K562 (cell line): ENCODE results near the gene IL4R. TPM values are rescaled to one million over a fixed set of nuclear protein-coding genes. Genes with fewer than 3 reads are reported as not detected.

ENCODE experiments used
- ARID1B ChIP-seq: fragments of 450-650 bp; IDR thresholded peaks from 2 replicates; pipeline ENCODE4 v1.6.1; 2016; ENCODE audit warnings: antibody characterized with exemption, mild to moderate bottlenecking, inconsistent platforms
- HNRNPLL ChIP-seq: fragments of 200-400 bp; formaldehyde crosslinking; IDR thresholded peaks from 2 replicates; pipeline ENCODE4 v1.6.1; 2017; ENCODE audit warnings: low read length, low read depth, mild to moderate bottlenecking; ENCODE audit not compliant: poor library complexity, severe bottlenecking
- HNRNPUL1 ChIP-seq: fragments of 200-400 bp; formaldehyde crosslinking; IDR thresholded peaks from 2 replicates; pipeline ENCODE4 v1.6.1; 2017; ENCODE audit warnings: low read length
- MED1 ChIP-seq: sonication (generic); formaldehyde crosslinking; IDR thresholded peaks from 2 replicates; pipeline ENCODE4 v1.8.1; 2023; ENCODE audit warnings: missing genetic modification reagents, borderline replicate concordance
- RBM25 ChIP-seq: fragments of 200-400 bp; formaldehyde crosslinking; IDR thresholded peaks from 2 replicates; pipeline ENCODE4 v1.6.1; 2018; ENCODE audit warnings: low read length, low read depth, moderate library complexity; ENCODE audit not compliant: severe bottlenecking
- SNRNP70 ChIP-seq: fragments of 200-400 bp; formaldehyde crosslinking; optimal IDR thresholded peaks from 2 replicates; pipeline ENCODE3; 2017; ENCODE audit warnings: low read depth, low read length
- STAT5B ChIP-seq: fragments of 250-450 bp; sonication (Bioruptor Pico); IDR thresholded peaks from 2 replicates; pipeline ENCODE4 v1.8.0; 2021; ENCODE audit warnings: mild to moderate bottlenecking, inconsistent platforms
- TEAD2 ChIP-seq: fragments of 450-650 bp; IDR thresholded peaks from 2 replicates; pipeline ENCODE4 v1.6.1; 2016; ENCODE audit warnings: missing genetic modification characterization, control low read depth, missing compliant biosample characterization
- ZNF76 ChIP-seq: fragments of 250-450 bp; sonication (Bioruptor Pico); IDR thresholded peaks from 2 replicates; pipeline ENCODE4 v1.4.0; 2020; ENCODE audit warnings: mild to moderate bottlenecking, moderate library complexity, borderline replicate concordance
- ZNF785 ChIP-seq: fragments of 250-450 bp; sonication (Bioruptor Pico); IDR thresholded peaks from 2 replicates; pipeline ENCODE4 v1.4.0; 2020; ENCODE audit warnings: mild to moderate bottlenecking
- polyA plus RNA-seq, 8 experiments: library from polyadenylated mRNA; depleted of rRNA in 4 of 8; stranded (reverse) in 5 of 8; unstranded in 3 of 8; fragments of >200 nt; fragmentation: Nextera tagmentation in 2 of 8; fragmentation: Illumina TruSeq in 1 of 8; extraction: Ambion mirVana in 2 of 8; extraction: Trizol in 1 of 8; gene quantifications; 2 replicates each; pipeline versions ENCODE4 v1.2.1 to v1.2.3, GENCODE V29; 2011 to 2014; ENCODE audit warnings: inconsistent platforms in 1 of 8, missing spikeins in 1 of 8
- total RNA-seq, 7 experiments: library from RNA; depleted of rRNA in 6 of 7; stranded (reverse); fragments of >200 nt in 6 of 7; fragmentation: Illumina TruSeq in 2 of 7; extraction: Trizol in 2 of 7; gene quantifications; 2 replicates each; pipeline versions ENCODE4 v1.2.1 to v1.2.3, GENCODE V29; 2011 to 2021; ENCODE audit warnings: low replicate concordance in 1 of 7
- TF ChIP-seq, protein P1 (sequence below): fragments of 250-450 bp; sonication (Bioruptor Pico); IDR thresholded peaks from 2 replicates; pipeline ENCODE4 v1.4.0; 2020; ENCODE audit warnings: mild to moderate bottlenecking, moderate library complexity
- TF ChIP-seq, protein P2 (sequence below), 2 experiments: fragments of 450-650 bp; formaldehyde crosslinking in 1 of 2; IDR thresholded peaks; 2 replicates each; pipeline versions ENCODE4 v1.4.0 to v1.6.1; 2014 to 2020; ENCODE audit warnings: mild to moderate bottlenecking in 2 of 2, borderline replicate concordance in 1 of 2, low read depth in 1 of 2
- TF ChIP-seq, protein P3 (sequence below): fragments of 450-650 bp; formaldehyde crosslinking; IDR thresholded peaks from 2 replicates; pipeline ENCODE4 v1.4.0; 2020; ENCODE audit warnings: mild to moderate bottlenecking, moderate library complexity

IL4R gene
- total and polyA plus RNA-seq, 9 of the 15 experiments (the other 6 are each of a cell fraction or from before 2014, with no cell fraction given) = 0.17 to 5.8 (median 3.3) TPM

DNA sequence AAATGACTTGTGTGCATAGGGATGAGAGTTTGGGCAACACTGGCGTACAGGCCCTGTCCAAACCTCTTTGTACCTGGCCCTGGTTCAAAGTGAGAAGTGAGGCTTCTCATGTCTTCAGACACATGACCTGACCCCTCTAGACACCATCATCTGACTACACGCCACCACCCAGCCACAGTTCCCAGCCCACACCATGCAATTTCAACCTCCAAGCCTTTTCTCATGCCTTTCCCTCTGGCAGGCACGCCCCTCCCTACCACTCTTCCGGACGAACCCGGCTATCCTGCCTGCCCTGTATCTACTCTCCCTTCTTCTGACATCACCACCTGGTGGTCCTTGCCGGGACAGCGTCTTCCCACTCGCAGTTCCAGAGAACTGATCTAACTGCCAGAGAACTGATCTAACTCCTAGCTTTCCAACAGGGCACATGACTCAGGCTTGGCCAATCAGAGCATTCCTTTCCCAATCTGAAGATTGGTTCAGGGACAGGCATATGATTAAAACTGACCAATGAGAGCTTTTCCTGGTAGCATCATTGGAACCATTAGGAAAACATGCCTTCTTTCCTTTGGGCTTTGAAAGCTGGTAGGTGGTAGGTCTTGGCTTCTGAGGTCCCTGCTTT is 61.1 kb downstream of the IL4R start (continued):
- TF ChIP-seq HNRNPUL1 = no peak
- no peak for TF ChIP-seq TEAD2 (tag)
- no peak for TF ChIP-seq ARID1B
- TF ChIP-seq, protein P1, sequence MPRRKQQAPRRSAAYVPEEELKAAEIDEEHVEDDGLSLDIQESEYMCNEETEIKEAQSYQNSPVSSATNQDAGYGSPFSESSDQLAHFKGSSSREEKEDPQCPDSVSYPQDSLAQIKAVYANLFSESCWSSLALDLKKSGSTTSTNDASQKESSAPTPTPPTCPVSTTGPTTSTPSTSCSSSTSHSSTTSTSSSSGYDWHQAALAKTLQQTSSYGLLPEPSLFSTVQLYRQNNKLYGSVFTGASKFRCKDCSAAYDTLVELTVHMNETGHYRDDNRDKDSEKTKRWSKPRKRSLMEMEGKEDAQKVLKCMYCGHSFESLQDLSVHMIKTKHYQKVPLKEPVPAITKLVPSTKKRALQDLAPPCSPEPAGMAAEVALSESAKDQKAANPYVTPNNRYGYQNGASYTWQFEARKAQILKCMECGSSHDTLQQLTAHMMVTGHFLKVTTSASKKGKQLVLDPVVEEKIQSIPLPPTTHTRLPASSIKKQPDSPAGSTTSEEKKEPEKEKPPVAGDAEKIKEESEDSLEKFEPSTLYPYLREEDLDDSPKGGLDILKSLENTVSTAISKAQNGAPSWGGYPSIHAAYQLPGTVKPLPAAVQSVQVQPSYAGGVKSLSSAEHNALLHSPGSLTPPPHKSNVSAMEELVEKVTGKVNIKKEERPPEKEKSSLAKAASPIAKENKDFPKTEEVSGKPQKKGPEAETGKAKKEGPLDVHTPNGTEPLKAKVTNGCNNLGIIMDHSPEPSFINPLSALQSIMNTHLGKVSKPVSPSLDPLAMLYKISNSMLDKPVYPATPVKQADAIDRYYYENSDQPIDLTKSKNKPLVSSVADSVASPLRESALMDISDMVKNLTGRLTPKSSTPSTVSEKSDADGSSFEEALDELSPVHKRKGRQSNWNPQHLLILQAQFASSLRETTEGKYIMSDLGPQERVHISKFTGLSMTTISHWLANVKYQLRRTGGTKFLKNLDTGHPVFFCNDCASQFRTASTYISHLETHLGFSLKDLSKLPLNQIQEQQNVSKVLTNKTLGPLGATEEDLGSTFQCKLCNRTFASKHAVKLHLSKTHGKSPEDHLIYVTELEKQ (CRISPR knock-in tag) = no peak
- TF ChIP-seq ZNF76 (CRISPR knock-in tag) = no peak
- TF ChIP-seq HNRNPLL = no peak
- TF ChIP-seq SNRNP70 = no peak
- no peak for TF ChIP-seq MED1 (CRISPR knock-in tag)
- no peak for TF ChIP-seq STAT5B (CRISPR knock-in tag)
- TF ChIP-seq, protein P2, sequence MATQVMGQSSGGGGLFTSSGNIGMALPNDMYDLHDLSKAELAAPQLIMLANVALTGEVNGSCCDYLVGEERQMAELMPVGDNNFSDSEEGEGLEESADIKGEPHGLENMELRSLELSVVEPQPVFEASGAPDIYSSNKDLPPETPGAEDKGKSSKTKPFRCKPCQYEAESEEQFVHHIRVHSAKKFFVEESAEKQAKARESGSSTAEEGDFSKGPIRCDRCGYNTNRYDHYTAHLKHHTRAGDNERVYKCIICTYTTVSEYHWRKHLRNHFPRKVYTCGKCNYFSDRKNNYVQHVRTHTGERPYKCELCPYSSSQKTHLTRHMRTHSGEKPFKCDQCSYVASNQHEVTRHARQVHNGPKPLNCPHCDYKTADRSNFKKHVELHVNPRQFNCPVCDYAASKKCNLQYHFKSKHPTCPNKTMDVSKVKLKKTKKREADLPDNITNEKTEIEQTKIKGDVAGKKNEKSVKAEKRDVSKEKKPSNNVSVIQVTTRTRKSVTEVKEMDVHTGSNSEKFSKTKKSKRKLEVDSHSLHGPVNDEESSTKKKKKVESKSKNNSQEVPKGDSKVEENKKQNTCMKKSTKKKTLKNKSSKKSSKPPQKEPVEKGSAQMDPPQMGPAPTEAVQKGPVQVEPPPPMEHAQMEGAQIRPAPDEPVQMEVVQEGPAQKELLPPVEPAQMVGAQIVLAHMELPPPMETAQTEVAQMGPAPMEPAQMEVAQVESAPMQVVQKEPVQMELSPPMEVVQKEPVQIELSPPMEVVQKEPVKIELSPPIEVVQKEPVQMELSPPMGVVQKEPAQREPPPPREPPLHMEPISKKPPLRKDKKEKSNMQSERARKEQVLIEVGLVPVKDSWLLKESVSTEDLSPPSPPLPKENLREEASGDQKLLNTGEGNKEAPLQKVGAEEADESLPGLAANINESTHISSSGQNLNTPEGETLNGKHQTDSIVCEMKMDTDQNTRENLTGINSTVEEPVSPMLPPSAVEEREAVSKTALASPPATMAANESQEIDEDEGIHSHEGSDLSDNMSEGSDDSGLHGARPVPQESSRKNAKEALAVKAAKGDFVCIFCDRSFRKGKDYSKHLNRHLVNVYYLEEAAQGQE (IDR thresholded peaks at IDR 0.05; ENCODE audit: borderline replicate concordance) = peak; percentile 73
- TF ChIP-seq, protein P2 (CRISPR knock-in tag; IDR thresholded peaks at IDR 0.05; ENCODE audit: low read depth) = no peak
- TF ChIP-seq, protein P3, sequence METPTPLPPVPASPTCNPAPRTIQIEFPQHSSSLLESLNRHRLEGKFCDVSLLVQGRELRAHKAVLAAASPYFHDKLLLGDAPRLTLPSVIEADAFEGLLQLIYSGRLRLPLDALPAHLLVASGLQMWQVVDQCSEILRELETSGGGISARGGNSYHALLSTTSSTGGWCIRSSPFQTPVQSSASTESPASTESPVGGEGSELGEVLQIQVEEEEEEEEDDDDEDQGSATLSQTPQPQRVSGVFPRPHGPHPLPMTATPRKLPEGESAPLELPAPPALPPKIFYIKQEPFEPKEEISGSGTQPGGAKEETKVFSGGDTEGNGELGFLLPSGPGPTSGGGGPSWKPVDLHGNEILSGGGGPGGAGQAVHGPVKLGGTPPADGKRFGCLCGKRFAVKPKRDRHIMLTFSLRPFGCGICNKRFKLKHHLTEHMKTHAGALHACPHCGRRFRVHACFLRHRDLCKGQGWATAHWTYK = no peak
- peak; percentile 31 for TF ChIP-seq RBM25
- no peak for TF ChIP-seq ZNF785
